Subcutaneous adipose tissue (tissue), 4 donors: ENCODE data around the gene SH3GL3. TPM values are rescaled to one million over a fixed set of nuclear protein-coding genes. Genes with fewer than 3 reads are reported as not detected.

Source experiments
- CTCF ChIP-seq: fragments of 450-650 bp; IDR thresholded peaks from one replicate; pipeline ENCODE4 v1.5.1; 2016; ENCODE audit warnings: low read depth, mild to moderate bottlenecking, control low read depth, antibody characterized with exemption, moderate library complexity
- total RNA-seq, 4 donors: library from RNA; depleted of rRNA; stranded (reverse); fragments of >200 nt; gene quantifications; one replicate each; pipeline ENCODE4 v1.1.0, GENCODE V29; 2016

Gene SH3GL3
- total RNA-seq, 4 donors from 2014 or later: not detected

DNA sequence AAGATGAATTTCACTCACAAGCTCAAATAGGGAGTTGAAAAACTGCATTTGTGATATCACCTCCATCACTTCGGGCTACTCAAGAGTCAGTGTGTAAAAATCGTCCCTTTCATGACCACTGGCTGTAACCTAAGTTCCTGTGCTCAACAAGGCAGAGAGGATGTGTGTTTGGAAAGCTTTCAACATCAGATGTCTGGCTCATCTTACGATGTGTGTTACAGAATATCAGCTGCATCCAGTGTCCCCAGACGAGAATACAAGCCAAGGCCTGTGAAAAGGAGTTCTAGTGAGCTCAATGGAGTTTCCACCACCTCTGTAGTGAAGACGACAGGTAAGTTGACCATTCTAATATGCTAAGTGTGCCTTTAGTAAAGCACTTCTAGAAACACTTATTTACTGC, 141.3 kb downstream of the SH3GL3 start:
- TF ChIP-seq CTCF: no peak

GRCh38 chr15:83592370-83593040, 145.4 kb downstream of the SH3GL3 start:
- no peak for TF ChIP-seq CTCF

DNA sequence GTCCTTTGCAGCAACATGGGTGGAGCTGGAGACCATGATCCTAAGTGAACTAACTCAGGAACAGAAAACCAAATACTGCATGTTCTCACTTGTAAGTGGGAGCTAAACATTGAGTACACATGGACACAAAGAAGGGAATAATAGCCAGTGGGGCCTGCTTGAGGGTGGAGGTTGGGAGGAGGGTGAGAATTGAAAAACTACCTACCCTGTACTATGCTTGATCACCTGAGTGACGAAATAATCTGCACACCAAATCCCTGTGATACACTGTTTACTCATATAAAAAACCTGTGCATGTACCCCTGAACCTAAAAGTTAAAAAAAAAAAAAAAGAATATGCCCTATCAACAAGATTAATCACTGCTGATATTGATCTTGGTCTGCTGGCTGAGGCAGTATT, 148.1 kb downstream of the SH3GL3 start:
- no peak for TF ChIP-seq CTCF

- TF ChIP-seq CTCF: no peak
These were observed 150.9 kb downstream of the SH3GL3 start for GRCh38 chr15:83598031-83598430.

DNA sequence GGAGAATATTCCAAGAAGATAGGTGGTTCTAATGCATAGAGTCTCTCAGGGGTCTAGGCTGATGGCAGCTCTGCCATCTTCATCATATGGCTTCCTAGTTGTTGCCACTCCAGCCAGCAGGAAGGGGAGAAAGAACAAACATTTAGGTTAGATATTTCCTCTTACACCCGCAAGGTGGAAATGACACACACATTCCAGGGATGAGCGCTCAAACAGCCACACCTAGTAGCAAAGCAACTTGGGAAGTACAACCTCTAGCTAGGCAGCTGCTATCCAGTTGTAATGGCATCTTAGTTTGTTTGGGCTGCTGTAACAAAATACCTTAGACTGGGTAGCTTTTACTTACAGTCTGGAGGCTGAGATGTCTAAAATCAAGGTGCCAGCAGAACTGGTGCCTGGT, 154.9 kb downstream of the SH3GL3 start:
- no peak for TF ChIP-seq CTCF

GRCh38 chr15:83604549-83604948, 157.4 kb downstream of the SH3GL3 start:
- no peak for TF ChIP-seq CTCF

DNA sequence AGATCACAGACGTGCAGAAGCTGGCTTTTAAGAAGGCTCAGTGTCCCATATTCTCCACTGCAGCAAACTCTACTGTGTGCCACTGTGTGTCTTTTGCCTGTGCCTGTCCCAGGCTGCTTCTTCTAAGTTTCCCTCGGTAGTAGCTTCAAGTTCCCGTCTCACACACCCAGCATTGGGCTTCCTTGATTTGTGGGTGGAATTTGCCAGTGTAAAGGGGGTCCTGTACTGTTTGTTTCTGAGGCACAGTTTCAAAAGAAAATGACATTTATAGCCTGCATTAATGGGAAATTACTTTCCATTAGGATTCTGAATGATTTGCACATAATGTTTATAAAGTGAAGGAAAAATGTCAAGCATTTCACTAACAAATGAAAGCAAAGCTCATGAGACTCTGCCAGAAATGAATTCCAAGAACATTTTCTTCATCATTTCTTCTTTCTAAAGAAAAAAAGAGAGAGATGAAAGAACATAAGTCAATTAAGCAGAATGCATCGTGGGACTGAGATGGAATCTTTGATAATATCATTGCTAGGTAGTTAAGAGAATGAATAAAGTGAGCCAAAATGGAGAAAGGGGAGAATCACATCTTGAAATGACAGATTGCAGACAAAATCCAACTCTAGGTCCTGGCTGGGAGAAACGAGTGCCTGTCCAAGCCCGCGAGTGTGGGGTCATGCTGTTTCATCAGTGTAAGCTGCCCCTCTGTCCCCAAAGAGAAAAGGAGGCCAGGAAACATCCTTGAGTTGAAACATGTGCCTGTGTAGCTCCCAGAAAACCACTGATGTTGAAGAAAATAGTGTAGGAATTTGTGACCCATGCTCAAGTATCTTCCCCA, 158.2 kb downstream of the SH3GL3 start:
- no peak for TF ChIP-seq CTCF
